Kidney tubule cell (primary cell): ENCODE measurements around the gene FNDC3B.

ENCODE experiments used
- DNase-seq: peaks from one replicate; pipeline ENCODE4 v3.0.0-alpha.2; 2018; ENCODE audit warnings: low spot score

Gene FNDC3B

GRCh38 chr3:172056416-172056815 lies 17.0 kb downstream of the FNDC3B start:
- DNase-seq: no peak

DNA sequence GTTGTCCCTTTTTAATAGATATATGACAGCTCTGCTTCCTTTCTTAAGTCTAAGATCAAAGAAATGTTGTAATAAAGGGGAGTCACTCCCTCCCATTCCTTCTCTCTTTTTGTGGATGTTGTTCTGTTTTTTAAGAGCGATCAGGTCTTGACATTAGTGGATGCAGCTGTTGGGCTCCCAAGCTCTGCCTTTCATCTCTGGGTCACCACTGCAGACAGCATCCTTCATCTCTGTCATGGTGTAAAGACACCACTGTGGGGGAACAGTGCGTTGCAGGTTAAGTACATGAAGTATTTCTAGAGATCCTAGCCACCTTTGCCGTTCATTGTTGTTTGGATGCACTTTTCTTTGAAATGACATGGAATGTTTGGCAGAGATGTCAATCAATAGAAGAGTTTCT lies 17.7 kb downstream of the FNDC3B start:
- no peak for DNase-seq

- no peak for DNase-seq
Measured at GRCh38 chr3:172057624-172058327, 18.4 kb downstream of the FNDC3B start.

GRCh38 chr3:172059532-172059931 lies 20.2 kb downstream of the FNDC3B start:
- DNase-seq: no peak

DNA sequence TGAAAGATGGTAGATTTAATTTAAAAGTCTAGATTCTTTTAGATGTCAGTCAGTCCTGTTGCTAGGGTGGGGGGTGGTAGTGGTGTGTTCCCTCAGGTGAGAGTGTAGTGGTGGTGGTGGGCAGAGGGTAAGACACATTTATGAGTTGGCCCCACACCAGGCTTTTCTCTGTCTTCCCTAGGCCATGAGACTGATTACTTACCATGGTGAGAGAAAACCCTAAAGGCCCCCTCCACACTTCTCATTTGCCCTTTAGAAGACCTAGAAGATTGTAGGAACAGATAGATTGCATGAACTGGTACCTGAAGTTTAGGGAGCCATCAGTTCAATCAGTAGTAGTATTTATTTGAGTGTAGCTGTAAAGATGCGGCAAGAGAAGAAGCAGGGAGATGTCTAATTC lies 20.9 kb downstream of the FNDC3B start:
- DNase-seq: no peak

- peak; percentile 41 for DNase-seq
Measured at GRCh38 chr3:172061724-172062184, 22.4 kb downstream of the FNDC3B start.

DNA sequence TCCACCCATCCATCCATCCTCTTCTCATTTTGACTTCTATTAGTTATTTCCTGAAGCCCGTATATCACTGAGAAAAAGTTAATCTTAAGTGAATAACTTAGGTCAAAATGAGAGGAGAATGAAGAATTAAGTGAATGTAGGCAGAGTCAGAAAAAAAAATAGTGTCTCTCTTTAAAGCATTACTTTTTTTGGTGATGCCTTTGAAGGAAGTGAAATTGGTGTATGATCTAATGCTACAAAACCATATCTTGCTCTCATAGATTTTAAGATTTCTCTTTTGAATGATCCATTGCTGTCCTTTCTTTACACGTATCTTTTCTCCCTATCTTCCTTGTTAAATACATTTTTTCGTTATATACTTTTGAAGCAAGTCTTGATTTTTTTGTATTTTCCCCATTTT lies 23.4 kb downstream of the FNDC3B start:
- DNase-seq: no peak

- DNase-seq: no peak
Measured at GRCh38 chr3:172063456-172064432, 24.4 kb downstream of the FNDC3B start.

- no peak for DNase-seq
Measured at GRCh38 chr3:172065527-172065926, 26.1 kb downstream of the FNDC3B start.

DNA sequence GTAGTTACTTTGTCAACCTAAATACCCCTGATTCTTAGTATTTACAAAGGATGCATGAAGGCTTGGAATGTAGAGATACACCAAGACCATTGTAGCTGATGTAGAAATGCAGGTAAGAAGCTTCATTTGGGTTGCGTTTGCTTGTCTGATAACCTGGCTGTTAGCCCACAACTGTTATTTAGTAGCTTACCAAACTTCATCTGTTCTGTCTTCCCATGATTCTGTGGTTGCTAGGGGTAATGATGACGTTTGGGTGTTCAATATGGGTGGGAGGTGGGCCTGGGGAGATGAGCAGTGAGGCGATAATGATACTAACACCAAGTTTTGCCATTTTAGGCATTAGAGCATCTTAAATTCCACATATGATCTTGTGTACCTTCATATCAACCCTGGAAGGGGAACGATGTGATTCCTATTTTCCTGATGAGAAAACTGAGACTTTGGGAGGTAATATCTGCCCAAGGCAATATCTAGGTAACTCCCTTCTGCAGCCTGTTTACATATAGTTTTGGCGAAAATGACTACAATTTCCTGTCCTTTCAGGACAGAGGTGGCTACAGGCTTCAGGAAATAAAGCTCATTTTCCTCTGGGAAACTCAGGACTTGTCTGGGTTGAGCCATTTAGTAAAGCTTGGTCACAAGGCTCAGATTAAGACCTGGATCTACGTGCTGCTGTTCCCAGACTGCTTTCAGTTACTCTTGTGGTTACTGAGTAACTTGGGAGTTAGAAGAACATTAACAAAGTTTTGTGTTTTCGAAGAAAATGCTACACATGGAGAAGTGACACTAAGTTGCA lies 26.8 kb downstream of the FNDC3B start:
- peak; percentile 92 for DNase-seq

- no peak for DNase-seq
Measured at GRCh38 chr3:172066880-172067796, 27.8 kb downstream of the FNDC3B start.

GRCh38 chr3:172067837-172068440 lies 28.6 kb downstream of the FNDC3B start:
- DNase-seq: no peak

- no peak for DNase-seq
Measured at GRCh38 chr3:172068977-172069376, 29.6 kb downstream of the FNDC3B start.

GRCh38 chr3:172069478-172069877 lies 30.1 kb downstream of the FNDC3B start:
- no peak for DNase-seq

DNA sequence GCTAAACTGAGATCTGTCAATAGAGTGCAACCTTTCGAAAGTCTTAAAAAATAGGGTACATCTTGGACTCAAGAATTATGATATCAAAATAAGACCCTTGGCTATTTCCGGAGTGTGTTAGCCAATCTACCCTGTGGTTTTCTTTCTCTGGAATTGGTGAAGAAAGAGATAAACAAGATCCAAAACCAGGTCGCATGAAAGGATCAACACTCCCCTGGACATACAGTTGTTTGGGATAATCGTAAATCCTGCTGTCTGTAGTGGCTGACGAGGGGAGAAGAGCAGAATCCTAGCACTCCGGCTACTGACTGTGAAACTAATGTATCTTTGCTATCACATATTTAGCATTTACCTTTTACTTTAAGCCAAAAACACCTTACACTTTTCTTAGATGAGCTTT lies 30.9 kb downstream of the FNDC3B start:
- no peak for DNase-seq

DNA sequence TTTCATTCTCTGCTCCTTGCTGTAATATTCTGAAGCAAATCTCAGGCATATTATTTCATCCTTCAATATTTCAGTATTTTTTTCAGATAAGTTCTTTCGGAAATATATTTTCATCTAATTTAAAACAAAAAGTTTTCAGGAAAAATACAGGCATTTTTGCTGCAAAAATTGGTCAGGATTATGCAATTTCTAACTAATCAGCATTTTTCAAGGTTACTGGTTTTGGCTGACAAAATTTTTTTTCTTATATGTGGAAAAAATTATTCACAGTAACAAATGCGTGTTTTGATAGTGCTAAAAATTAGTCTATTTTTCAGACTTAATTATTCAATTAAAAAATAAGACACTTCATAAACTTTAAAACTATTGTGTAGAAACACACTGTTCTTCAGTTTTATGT lies 31.4 kb downstream of the FNDC3B start:
- DNase-seq: no peak

GRCh38 chr3:172071780-172072330 lies 32.5 kb downstream of the FNDC3B start:
- peak; percentile 29 for DNase-seq

- no peak for DNase-seq
Measured at GRCh38 chr3:172072543-172072942, 33.2 kb downstream of the FNDC3B start.

DNA sequence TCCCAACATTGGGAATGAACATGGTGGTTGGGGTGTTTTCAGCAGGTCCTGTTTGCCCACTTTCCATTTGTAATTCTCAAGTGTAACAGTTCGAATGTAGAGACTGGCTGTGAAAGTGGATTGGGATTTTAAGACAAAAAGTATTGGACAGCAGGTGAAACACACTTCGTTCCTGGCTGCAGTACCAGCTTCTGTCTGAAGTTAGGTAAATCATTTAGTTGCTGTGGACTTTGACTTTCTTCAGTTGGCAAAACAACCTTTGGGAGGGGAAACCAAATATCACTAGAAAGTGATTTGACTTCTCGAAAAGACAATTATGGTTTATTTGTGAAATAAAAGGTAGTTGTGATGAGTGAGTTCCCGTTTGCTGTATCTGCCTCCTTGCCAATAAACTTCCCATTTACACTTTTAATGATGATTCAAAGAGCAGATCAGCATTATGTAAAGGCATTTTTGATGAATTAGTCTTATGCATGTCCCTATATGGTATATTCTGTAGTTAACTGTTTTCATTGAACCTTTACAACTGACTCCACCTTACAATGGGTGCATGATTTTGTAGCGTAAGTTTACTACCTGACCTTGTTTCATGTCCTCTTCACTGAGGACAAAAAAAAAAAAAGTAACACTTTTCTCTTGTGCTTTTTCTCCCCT lies 34.0 kb downstream of the FNDC3B start:
- DNase-seq: no peak

- DNase-seq: no peak
Measured at GRCh38 chr3:172074032-172074431, 34.7 kb downstream of the FNDC3B start.
